HG03025 (cell line): ENCODE results near the gene FAM187B.
A peak's percentile ranks its signal among the peaks of the same experiment; 100 is the strongest.

Experiments
- ATAC-seq: cut with Tn5 transposase; IDR thresholded peaks from one replicate; pipeline ENCODE4 v1.9.1; 2021; ENCODE audit warnings: mild to moderate bottlenecking, moderate library complexity; ENCODE audit not compliant: unreplicated experiment, low FRiP score

Gene FAM187B

DNA sequence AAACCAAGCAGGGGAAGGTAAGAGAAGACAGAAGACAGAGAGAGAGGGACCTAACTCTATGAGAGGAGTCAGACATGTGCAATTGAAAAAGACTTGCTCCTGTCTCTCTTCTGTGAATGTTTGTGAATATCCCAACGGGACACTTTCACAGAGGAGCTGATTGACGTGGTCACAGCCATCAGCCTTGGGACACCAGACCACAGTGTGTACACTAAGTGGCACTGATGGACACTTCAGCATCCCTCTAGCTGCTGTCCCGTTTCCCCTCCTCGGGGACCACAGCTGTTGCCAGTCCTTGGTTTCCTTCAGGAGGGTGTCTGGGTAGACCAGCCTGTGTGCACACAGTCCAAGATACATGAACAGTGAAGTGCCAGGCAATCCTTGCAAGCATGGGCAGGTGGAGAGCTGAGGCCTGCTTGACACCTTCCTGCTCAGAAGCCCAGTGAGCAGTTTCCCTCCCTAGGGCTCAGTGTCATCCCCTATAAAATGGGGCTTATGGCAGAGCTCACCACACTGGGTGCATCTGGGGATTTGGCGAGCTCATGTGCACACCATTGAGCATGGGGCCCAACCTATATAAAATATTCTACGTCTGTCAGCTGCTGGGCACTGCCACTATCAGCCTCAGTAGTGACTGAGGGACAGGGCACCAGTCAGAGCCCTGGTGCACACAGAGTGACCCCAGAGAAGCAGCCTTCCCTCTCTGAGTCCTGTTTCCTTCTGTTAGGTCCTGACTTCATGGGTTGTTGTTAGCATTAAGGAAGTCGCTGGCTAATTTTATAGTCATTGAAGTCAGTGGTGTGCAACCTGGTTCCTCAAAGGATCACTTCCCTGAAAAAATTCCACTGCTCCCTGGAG is 36.0 kb upstream of the FAM187B start:
- no peak for ATAC-seq

DNA sequence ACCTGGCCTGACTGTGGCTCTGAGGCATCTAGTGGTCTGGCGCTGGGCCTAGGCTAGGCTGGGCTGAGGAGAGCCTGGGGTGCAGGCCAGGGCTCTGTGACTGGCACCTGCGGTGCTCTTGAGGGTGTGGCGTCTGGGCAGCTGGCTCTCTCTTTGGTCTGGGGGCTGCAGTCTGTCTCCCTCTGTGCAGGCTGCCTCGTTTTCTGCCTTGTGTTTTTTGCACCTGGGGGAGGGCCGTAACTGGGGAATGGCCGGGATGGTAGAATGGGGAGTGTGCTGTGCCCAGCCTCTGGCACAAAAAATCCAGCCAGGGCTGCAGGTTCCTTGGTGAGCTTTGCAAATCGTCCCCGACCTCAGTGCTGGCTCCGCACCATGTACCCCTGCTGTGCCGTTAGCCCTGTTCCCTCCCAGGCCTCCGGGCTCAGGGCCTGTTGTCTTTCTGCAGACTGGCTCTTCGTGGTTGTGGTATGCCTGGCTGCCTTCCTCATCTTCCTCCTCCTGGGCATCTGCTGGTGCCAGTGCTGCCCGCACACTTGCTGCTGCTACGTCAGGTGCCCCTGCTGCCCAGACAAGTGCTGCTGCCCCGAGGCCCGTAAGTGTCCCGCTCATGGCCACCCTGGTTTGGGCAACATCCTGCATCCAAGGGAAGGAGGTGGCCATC is 33.7 kb upstream of the FAM187B start:
- no peak for ATAC-seq

DNA sequence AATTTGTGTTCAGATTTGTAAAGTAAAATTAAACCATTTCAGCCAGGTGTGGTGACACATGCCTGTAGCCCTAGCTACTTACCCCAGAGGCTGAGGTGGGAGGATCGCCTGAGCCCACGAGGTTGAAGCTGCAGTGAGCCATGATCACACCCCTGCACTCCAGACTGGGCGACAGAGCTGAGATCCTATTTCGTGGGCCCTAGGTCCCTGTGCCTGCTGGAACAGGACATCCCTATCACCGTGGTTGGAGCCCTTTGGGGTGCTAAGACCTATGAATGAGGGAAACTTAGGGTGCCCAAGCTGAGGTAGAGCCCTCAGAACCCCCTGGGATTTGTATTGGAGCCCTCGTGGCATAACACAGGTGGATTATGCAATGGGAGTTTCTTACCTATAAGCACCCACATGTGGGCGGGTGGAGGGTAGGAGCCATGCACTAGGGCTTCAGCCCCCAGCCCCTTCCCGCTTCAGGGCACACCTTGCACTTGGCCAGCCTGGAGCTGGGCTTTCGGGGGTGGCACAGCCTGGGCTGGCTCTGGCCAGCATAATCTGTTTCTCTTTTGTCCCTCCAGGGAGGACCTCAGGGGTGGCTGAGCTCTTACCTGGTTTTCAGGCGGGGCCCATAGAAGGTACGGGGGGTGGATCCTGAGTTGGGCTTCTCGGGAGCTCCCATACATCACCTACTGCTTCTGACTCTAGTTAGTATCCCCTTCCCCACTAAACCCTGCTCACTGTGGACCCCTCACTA is 33.0 kb upstream of the FAM187B start:
- ATAC-seq = no peak

DNA sequence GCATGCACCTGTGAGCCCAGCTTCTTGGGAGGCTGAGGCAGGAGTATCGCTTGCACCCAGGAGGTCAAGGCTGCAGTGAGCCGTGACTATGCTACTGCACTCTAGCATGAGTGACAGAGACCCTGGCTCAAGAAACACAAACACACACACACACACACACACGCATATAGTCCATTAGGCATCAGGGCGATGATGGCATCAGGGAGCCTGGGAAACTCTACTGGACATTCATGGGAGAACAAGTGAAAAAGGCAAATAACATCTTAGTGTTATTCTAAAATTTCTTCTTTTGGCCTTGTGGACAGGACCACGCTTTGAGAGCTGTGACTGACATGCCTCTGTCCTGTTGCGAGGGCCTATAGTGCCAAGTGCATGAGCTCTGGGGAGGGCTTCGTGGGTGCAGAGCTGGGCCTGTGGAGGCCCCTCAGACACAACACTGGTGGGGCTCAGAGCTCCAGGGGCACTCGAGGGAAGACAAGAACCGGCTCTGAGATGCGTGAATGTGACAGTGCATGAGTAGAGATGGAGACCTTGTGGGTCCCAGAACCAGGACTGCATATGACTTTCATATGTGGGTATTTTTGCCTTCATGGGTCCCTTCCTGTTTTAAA is 32.3 kb upstream of the FAM187B start:
- no peak for ATAC-seq

DNA sequence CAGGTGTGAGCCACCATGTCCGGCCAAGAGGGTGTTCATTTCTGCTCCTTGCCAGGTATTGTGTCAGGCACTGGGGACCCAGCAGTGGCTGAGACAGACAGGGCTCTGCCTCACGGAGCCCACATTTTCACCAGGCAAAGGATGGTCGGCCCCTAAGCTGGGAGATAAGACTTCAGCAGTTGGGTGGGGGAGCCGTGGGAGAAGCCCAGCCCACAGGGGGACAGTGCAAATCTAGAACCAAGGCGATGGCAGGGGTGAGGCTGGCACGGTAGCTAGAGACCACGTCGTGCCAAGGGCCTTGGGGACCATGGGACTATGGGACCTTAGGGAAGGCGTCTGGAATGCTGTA is 28.5 kb upstream of the FAM187B start:
- ATAC-seq = no peak

DNA sequence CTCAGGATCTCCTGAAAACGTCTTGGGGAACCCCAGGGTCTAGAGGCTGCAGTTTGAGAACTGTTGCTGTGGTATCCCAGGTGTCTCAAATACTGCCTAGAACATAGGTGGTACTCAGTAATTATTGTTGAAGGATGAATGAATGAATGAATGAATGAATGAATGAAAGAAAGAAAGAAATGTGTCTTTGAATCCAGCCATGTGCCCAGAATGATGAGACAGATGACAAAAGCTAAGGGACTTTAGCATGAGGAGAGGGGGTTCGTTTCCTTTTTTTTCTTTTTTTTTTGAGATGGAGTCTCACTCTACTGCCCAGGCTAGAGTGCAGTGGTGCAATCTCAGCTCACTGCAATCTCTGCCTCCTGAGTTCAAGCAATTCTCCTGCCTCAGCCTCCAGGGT is 28.0 kb upstream of the FAM187B start:
- no peak for ATAC-seq

DNA sequence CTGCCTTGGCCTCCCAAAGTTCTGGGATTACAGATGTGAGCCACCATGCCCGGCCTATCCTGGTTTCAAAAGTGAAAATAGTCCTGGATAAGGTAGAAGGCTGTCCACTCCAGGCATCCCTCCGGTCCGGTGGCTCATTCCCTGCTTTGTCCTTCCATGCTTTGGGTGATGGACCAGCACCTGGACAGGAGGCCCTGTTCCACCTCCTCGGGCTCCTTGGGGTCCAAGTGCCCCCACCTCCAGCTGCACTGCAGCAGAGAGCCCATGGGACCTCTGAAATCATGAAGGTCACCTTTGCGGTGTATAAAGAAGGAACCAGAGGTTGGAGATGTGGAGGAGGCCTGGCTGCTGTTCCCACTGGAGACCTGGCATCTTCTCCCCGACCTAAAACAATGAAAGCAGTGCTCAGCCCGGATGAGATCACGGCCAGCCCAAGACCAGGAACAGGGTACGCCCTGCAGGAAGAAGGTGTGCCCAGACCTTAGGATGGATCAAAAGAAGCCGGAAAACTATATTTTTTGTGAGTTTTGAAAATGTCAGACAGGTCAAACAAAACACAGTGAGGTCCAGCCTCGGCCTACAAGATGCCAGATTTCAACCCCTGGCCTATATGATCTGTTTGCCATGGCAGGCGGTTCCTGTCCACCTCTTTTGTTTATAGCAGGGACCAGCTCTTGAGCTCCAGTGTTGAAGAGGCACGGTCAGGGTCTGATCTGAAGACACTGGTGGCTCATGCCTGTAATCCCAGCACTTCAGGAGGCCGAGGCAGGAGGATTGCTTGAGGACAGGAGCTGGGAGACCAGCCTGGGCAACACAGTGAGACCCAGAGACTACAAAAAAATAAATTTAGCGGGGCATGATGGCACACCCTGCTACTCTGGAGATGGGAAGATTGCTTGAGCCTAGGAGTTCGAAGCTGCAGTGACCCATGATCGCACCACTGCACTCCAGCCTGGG is 26.1 kb upstream of the FAM187B start:
- no peak for ATAC-seq

DNA sequence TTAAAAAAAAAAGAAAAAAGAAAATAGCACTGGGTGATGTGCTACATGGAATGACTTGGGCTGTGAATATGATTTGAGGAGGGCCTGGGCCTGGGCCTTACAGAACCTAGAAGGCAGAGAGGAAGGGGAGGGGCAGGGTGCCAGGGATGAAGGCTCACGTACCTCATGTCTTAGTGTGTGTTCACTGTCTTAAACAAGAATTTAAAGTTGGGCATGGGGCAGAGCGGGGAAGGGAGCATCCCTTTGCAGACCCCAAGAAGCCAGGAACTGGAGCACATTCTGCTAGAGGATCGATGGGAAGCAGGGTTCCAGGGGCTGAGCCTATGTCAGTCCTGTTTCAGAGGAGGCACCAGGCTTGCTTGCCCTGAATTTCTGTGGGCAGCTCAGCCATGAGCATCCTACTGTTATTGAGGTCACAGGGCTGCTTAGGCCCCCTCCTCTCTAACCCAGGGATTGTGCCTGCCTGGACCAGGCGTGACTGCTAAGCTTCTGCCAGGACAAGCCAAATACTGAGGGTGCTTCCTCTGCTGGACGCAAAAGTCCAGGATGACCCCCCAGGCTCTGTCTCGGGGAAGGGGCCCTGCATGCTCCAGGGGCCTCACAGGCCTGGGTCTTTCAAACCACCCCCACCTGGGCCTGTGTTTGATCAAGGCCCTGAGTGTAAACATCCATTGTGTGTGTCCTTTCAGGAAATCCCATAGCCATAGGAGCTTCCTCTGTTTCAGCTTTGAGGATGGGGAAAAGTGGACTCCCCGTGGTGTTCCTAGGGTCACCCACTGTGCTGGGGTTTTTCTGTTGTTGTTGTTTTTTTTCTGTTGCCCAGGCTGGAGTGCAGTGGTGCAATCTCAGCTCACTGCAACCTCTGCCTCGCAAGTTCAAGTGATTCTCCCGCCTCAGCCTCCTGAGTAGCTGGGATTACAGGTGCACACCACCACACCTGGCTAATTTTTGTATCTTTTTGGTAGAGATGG is 25.1 kb upstream of the FAM187B start:
- ATAC-seq = no peak

DNA sequence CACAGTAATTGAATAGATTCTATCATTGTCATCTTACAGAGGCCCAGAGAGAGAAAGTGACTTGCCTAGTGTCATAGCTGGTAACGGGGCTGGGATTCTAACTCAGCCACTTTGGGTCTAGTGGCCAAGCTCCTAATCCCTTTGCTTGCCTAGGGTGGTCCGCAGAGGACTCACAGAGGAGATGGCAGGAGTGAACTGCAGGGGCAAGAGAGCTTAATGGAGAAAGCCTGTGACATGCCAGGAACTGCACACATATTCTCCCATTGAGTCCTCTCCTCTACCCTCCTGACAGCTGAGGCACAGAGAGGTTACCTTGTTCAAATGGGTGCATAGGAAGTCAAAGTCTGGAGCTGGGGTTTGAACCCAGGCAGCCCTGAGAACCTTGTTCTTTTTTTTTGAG is 22.9 kb upstream of the FAM187B start:
- no peak for ATAC-seq

DNA sequence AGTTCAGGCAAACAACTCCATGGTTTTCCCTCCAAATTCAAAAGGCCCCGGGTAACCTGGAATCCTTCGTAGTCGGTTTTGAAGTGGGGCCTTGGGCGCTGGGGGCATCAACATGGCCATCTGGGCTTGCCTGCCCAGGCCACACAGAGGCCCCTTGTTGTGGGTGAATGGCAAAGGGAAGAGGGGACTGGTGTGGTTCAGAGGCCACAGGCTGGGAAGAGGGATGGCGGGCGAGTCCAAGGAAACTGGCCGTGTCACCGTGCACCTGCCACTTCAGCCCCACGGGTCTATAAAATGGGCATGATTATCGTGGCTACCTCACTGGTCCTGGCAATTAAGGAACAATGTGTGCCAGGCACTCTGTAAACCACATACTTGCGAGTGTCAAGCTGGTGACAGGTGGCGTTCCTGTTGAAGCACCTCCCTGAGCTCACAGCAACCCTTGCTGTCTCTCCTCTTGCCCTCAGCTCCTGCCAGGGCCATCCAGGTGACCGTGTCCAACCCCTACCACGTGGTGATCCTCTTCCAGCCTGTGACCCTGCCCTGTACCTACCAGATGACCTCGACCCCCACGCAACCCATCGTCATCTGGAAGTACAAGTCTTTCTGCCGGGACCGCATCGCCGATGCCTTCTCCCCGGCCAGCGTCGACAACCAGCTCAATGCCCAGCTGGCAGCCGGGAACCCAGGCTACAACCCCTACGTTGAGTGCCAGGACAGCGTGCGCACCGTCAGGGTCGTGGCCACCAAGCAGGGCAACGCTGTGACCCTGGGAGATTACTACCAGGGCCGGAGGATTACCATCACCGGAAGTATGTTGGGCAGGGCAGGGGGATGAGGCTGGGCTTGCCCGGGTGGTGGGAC is 21.5 kb upstream of the FAM187B start:
- ATAC-seq = no peak

DNA sequence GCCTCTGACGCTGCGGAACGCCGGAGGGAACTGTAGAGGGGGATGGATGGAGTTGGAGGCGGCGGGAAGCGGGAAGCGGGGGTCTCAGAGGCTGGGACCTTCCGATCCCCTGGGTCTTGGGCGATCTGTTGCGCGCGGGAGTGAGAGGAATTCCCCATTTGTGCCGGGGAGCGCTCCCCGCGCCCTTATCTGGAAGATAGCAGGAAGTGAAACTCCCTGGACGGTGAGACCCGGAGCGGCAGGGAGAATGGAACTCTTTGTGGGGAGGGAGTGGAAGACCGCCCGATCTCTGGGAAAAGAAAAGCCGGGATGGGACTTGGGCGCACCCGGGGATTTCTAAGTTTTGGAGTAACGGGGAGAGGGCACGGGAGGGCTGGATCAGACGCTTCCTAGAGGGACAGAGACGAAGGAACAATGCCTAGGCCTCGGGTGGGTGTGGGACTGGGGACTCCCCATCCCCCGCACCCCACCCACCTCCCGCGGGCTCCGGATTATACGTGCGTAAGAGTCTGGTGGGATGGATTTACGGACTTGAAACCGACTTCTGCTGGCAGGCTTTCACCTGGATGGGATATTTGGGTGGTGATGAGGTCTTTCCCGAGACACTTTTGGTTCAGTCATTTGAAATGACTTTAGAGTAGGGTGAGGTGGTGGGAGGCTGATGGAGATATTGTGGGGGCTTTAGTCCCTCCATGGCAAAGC is 20.8 kb upstream of the FAM187B start:
- ATAC-seq = no peak

DNA sequence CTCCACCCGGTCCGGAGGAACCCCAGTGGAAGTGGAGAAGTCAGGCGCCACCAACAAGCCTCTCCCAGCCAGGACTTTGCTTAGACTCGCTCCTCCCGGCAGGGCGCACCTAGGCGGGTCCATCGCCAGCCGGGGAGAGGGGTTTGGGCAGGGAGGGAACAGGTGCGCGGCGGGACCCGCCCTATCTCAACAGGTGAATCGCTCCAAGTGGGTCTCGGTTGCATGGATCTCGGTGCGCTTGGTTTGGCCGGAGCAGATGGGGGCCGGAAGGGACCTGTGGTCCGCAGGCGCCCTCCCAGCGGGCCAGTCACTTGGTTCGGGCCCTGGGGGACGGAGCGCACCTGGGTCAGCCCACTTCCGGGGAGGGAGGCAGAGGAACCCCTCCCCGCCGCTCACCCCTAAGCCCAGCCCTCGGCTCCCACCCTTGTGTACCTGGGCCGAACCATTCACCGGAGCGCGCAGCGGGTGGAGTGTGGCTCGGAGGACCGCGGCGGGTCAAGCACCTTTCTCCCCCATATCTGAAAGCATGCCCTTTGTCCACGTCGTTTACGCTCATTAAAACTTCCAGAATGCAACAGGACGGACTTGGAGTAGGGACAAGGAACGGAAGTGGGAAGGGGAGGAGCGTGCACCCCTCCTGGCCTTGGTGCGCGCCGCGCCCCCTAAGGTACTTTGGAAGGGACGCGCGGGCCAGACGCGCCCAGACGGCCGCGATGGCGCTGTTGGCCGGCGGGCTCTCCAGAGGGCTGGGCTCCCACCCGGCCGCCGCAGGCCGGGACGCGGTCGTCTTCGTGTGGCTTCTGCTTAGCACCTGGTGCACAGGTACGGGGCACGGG is 20.0 kb upstream of the FAM187B start, which contains the start of gene LSR:
TSS of gene LSR (plus strand) at position 693 of the 836 bp plus-strand sequence. CDS start at position 714, 21 bp downstream.
- ATAC-seq = peak; percentile 75

DNA sequence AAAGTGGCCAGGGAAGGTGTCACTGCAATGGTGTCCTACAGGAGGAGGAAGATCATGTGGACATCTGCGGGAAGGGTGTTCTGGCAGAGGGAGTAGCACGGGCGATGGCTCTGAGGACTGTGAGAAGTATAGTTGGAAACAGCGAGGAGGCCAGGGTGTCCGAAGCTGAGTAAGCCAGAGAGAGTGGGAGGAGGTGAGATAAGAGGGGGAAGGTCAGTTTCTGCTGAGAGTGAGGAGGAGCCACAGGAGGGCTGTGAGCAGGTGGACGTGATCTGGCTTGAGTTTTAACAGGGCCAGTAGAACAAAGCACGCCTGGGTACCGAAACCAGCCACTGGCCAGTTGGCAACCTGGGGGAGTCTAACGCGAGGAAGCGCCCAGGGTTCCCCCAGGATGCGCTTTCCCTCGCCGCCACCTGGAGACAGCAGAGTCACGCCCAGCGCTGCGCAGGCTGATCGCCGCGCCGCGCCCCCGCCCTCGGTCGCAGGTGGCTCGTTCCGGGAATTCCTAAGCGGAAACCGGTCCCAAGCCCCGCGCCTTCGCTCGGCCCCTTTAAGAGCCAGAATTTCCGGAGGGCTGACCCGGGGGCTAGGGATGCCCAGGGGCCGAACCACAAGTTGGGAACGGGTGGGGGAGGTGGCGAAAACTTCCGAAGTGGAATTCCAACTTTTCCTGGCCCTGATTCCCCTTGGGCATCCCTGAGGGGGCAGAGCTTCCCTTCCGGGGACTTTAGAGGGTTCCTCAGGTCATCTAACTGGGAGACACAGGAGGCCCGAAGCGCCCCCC is 19.2 kb upstream of the FAM187B start:
- peak; percentile 41 for ATAC-seq

DNA sequence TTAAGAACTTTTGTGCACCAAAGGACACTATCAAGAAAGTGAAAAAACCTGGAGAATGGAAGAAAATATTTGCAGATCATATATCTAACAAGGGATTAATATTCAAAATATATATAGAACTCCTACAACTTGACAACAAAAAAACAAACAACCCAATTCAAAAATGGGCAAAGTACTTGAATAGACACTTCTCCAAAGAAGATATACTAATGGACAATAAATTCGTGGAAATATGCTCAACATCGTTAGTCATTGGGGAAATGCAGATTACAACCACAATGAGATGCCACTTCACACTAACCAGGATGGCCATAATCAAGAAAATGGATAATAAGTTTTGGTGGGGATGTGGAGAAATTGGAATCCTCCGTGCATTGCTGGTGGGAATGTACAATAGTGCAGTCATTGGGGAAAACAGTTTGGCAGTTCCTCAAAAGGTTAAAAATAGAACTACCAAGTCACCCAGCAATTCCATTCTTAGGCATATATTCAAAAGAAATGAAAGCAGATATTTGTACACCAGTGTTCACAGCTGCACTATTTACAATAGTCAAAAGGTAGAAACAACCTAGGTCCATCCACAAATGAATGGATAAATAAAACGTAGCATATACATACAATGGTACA is 18.0 kb upstream of the FAM187B start:
- no peak for ATAC-seq

DNA sequence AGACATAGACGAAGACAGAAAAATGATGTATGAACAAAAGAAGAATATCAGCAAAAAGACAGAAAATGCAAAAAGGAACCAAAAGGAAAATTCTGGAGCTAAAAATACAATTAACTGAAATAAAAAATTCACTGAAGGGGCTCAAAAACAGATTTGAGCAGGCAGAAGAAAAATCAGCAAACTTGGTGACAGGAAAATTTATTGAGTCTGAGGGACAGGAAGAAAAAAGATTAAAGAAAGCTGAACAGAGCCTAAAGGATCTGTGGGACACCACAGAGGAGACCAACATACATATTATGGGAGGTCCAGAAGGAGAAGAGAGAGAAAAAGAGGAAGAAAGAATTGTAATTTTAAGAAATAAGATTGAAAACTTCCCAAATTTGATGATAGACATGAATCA is 12.9 kb upstream of the FAM187B start:
- ATAC-seq = no peak
